ENCODE measurements around the gene DDX52. TPM values are rescaled to one million over a fixed set of nuclear protein-coding genes. Genes with fewer than 3 reads are reported as not detected.

The DDX52 gene
- total RNA-seq, 1 experiment from 2014 or later: 31.9 TPM

DNA sequence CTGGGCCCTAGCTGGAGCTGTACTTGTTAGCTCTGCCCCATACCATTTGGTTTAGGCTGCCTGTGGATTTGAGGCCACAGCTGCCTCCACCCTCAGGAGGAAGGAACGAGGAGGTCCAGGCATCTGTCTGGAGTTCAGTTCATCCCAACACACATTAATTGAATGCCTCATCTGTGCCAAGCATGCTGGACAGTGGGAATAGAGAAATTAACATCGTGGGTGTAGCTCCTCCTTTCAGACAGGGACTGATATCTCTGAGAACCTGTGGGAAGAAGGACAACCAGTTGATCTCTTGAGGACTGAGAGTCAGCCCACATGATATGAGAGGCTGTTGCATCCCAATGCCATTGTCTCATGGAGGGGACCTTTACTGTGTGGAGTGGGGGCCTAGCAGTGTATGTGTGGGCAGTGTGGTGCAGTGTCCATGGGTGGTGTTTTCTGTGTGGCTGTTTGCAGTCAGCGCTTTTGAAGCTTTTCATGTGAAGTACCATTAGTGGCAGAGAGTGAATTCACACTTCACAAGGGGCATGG lies 29.4 kb upstream of the DDX52 start:
- H3K4me1 Mint-ChIP-seq: 0 out of 2 replicates have a peak, but pooled peaks cover 2% of the 10 kb centered on the region
- H3K27ac Mint-ChIP-seq: no peak overlapping the region
- no peaks in the 10 kb centered on the region for H3K36me3 Mint-ChIP-seq
- H3K4me3 Mint-ChIP-seq: no peak overlapping the region
- TF ChIP-seq ESRRA (CRISPR knock-in tag; IDR thresholded peaks at IDR 0.05; ENCODE audit: borderline replicate concordance) (no peak), FOXP1 (CRISPR knock-in tag; IDR thresholded peaks at IDR 0.05; ENCODE audit: borderline replicate concordance) (no peak), NR3C1 (CRISPR knock-in tag; conservative IDR thresholded peaks at IDR 0.05; ENCODE audit: low read depth) (no peak)
- TF ChIP-seq, protein P1, sequence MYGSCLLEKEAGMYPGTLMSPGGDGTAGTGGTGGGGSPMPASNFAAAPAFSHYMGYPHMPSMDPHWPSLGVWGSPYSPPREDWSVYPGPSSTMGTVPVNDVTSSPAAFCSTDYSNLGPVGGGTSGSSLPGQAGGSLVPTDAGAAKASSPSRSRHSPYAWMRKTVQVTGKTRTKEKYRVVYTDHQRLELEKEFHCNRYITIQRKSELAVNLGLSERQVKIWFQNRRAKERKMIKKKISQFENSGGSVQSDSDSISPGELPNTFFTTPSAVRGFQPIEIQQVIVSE (CRISPR knock-in tag; IDR thresholded peaks at IDR 0.05; ENCODE audit: borderline replicate concordance): no peak
- TF ChIP-seq, protein P2, sequence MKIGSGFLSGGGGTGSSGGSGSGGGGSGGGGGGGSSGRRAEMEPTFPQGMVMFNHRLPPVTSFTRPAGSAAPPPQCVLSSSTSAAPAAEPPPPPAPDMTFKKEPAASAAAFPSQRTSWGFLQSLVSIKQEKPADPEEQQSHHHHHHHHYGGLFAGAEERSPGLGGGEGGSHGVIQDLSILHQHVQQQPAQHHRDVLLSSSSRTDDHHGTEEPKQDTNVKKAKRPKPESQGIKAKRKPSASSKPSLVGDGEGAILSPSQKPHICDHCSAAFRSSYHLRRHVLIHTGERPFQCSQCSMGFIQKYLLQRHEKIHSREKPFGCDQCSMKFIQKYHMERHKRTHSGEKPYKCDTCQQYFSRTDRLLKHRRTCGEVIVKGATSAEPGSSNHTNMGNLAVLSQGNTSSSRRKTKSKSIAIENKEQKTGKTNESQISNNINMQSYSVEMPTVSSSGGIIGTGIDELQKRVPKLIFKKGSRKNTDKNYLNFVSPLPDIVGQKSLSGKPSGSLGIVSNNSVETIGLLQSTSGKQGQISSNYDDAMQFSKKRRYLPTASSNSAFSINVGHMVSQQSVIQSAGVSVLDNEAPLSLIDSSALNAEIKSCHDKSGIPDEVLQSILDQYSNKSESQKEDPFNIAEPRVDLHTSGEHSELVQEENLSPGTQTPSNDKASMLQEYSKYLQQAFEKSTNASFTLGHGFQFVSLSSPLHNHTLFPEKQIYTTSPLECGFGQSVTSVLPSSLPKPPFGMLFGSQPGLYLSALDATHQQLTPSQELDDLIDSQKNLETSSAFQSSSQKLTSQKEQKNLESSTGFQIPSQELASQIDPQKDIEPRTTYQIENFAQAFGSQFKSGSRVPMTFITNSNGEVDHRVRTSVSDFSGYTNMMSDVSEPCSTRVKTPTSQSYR (CRISPR knock-in tag; IDR thresholded peaks at IDR 0.05): no peak
- ChIA-PET CTCF (no interaction called here), POLR2A (no interaction called here)
- DNase-seq (ENCODE audit: low spot score): no peak
- H3K9me3 Mint-ChIP-seq: no peaks in the 10 kb centered on the region
- no peak for ATAC-seq
- H3K27me3 Mint-ChIP-seq (ENCODE audit: low read depth): no peaks in the 10 kb centered on the region

DNA sequence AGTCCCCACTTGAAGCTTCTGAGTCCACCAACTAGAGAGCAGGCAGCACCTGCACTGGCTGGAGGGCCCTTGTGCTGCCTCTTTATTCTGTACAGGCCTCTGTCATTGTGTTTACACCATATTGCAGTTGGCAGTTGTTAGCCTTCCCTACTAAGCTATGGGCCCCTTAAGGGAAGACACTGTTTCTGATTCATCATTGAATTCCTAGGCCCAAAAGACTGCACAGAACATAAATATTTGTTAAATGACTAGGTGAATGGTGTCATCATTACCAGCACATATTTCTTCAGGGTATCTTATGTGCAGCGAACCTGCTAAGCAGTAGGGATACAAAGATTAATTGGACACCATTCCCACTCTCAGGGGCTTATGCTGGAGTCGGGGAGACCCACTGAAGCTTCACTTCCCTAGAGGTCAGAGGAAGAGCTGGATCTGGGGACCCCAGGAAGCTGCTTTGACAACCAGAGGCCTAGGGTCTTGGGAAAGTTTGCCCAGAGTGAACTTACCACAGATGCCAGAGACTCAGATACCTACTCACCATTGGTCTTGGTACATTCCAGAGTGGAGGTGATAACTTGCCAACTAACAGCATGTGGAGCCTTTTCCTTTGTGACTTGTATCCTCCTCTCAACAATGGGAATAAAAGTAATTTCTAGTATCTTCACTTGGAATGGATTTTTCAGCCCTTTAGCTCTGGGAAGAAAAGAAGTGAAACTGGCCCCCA lies 28.7 kb upstream of the DDX52 start:
- TF ChIP-seq GABPB1 (CRISPR knock-in tag; IDR thresholded peaks at IDR 0.05) (peak; percentile 46; the same call in 1 of the 2 replicates), AR (CRISPR knock-in tag; IDR thresholded peaks at IDR 0.05) (no peak)
- ChIA-PET POLR2A (no interaction called here), CTCF (no interaction called here)
- no peak for ATAC-seq
- H3K4me1 Mint-ChIP-seq: 0 out of 2 replicates have a peak, but pooled peaks cover 2% of the 10 kb centered on the region
- no peak for DNase-seq (ENCODE audit: low spot score)
- no peaks in the 10 kb centered on the region for H3K27me3 Mint-ChIP-seq (ENCODE audit: low read depth)
- H3K36me3 Mint-ChIP-seq: no peaks in the 10 kb centered on the region
- no peaks in the 10 kb centered on the region for H3K9me3 Mint-ChIP-seq
- H3K27ac Mint-ChIP-seq: no peak overlapping the region
- H3K4me3 Mint-ChIP-seq: no peak overlapping the region

GRCh38 chr17:37671028-37671823 lies 28.0 kb upstream of the DDX52 start:
- DNase-seq (ENCODE audit: low spot score): no peak
- H3K4me3 Mint-ChIP-seq: no peak overlapping the region
- POLR2A ChIA-PET: no interaction called here
- H3K36me3 Mint-ChIP-seq: no peaks in the 10 kb centered on the region
- no peaks in the 10 kb centered on the region for H3K9me3 Mint-ChIP-seq
- CTCF ChIA-PET: interaction anchor here (0.8 kb wide), 1 partner anchor 10 kb away, joined by 3 read pairs; no protein-coding TSS in a partner anchor
- no peak for ATAC-seq
- 0 out of 2 replicates have a peak, but pooled peaks cover 2% of the 10 kb centered on the region for H3K4me1 Mint-ChIP-seq
- no peaks in the 10 kb centered on the region for H3K27me3 Mint-ChIP-seq (ENCODE audit: low read depth)
- no peak overlapping the region for H3K27ac Mint-ChIP-seq
- TF ChIP-seq FOXJ3 (CRISPR knock-in tag; IDR thresholded peaks at IDR 0.05; ENCODE audit: borderline replicate concordance) (no peak), CBFB (CRISPR knock-in tag; IDR thresholded peaks at IDR 0.05; ENCODE audit: low read depth) (no peak), HMGA2 (CRISPR knock-in tag; IDR thresholded peaks at IDR 0.05) (no peak), ZNF138 (CRISPR knock-in tag; conservative IDR thresholded peaks at IDR 0.05) (no peak), ZNF512 (CRISPR knock-in tag; IDR thresholded peaks at IDR 0.05; ENCODE audit: borderline replicate concordance) (no peak), PREB (CRISPR knock-in tag; IDR thresholded peaks at IDR 0.05; ENCODE audit: borderline replicate concordance) (no peak), JAZF1 (CRISPR knock-in tag; IDR thresholded peaks at IDR 0.05) (no peak), NR2C2 (CRISPR knock-in tag; IDR thresholded peaks at IDR 0.05) (no peak), ZNF671 (CRISPR knock-in tag; IDR thresholded peaks at IDR 0.05) (no peak)
- TF ChIP-seq, protein P3, sequence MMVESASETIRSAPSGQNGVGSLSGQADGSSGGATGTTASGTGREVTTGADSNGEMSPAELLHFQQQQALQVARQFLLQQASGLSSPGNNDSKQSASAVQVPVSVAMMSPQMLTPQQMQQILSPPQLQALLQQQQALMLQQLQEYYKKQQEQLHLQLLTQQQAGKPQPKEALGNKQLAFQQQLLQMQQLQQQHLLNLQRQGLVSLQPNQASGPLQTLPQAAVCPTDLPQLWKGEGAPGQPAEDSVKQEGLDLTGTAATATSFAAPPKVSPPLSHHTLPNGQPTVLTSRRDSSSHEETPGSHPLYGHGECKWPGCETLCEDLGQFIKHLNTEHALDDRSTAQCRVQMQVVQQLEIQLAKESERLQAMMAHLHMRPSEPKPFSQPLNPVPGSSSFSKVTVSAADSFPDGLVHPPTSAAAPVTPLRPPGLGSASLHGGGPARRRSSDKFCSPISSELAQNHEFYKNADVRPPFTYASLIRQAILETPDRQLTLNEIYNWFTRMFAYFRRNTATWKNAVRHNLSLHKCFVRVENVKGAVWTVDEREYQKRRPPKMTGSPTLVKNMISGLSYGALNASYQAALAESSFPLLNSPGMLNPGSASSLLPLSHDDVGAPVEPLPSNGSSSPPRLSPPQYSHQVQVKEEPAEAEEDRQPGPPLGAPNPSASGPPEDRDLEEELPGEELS (CRISPR knock-in tag; IDR thresholded peaks at IDR 0.05): no peak

All from WTC11 (cell line).